Activated T-cell treated with anti-CD3 and anti-CD28 coated beads, Interleukin-2, amount 50 U/mL, for 24 hours (primary cell): ENCODE measurements around the gene RALGPS2.

Experiments used
- DNase-seq: peaks from one replicate; pipeline ENCODE4 v3.0.0-alpha.2; 2020
- H3K27ac Mint-ChIP-seq: 2 replicates; pipeline ENCODE4 v1.8.0; 2020; ENCODE audit warnings: mild to moderate bottlenecking, mixed read lengths
- H3K27me3 Mint-ChIP-seq: 2 replicates; pipeline ENCODE4 v1.8.0; 2020; ENCODE audit warnings: mixed read lengths
- H3K36me3 Mint-ChIP-seq: 2 replicates; pipeline ENCODE4 v1.8.0; 2020; ENCODE audit warnings: low read depth, mixed read lengths
- H3K4me1 Mint-ChIP-seq: 2 replicates; pipeline ENCODE4 v1.8.0; 2020; ENCODE audit warnings: low read depth, mixed read lengths
- H3K4me3 Mint-ChIP-seq: 2 replicates; pipeline ENCODE4 v1.8.0; 2020; ENCODE audit warnings: mild to moderate bottlenecking, moderate library complexity, mixed read lengths
- H3K9me3 Mint-ChIP-seq: 2 replicates; pipeline ENCODE4 v1.8.0; 2020; ENCODE audit warnings: mixed read lengths

RALGPS2 gene

DNA sequence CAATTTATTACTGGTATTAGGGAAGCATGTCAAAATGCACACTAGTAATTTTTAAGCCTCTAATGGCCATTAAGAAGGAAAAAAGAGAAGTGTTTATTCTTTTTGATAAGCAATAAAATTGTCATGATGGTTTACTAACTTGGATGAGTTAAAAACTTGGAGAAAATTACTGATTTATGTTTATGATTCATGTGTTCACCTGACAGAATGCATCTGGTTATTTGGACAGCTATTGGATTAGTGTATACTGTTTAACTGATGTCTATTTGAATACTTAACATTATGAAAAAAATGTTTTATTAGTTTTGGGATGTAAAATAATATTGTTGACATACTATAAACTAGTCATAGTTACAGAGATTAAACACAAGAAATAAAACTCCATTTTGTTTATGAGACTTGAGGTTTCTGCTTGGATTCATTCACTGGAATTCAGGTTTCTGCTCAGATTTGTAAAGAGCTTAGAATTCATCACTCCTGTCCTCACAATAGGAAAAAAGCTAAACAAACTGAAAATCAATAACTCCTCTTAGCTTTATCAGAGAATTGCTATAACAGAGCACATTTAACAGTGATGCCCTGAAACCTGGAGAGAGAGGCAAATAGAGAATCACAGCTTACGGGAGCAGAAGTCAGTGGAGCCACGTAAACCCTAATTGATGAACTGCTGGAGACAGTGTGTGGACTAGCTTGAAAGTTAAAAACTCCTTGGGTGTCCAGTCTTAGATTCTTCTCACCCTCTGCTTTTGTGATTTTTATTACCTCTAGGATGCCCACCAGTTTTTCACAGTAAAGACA is 56.7 kb downstream of the RALGPS2 start:
- no peaks in the 10 kb centered on the region for H3K27me3 Mint-ChIP-seq
- H3K4me1 Mint-ChIP-seq, result peaks cover 25% of the 10 kb centered on the region
- no peak overlapping the region for H3K4me3 Mint-ChIP-seq

GRCh38 chr1:178784131-178784536 is 59.1 kb downstream of the RALGPS2 start:
- Mint-ChIP-seq H3K27me3 (no peaks in the 10 kb centered on the region), H3K27ac (peak overlapping the region; percentile 42), H3K4me3 (peak overlapping the region; percentile 33), H3K4me1 (peaks cover 25% of the 10 kb centered on the region), H3K9me3 (no peaks in the 10 kb centered on the region), H3K36me3 (peaks cover 8% of the 10 kb centered on the region)
- DNase-seq, result no peak

More for the DNA sequence above, 56.7 kb downstream of the RALGPS2 start:
- Mint-ChIP-seq H3K36me3 (peaks cover 11% of the 10 kb centered on the region), H3K9me3 (no peaks in the 10 kb centered on the region), H3K27ac (no peak overlapping the region)
- no peak for DNase-seq

GRCh38 chr1:178792394-178792793 is 67.3 kb downstream of the RALGPS2 start:
- no peaks in the 10 kb centered on the region for H3K4me1 Mint-ChIP-seq
- no peak for DNase-seq
- H3K27me3 Mint-ChIP-seq, result no peaks in the 10 kb centered on the region
- peaks cover 5% of the 10 kb centered on the region for H3K36me3 Mint-ChIP-seq
- no peaks in the 10 kb centered on the region for H3K9me3 Mint-ChIP-seq
- no peak overlapping the region for H3K27ac Mint-ChIP-seq
- H3K4me3 Mint-ChIP-seq, result no peak overlapping the region

GRCh38 chr1:178796013-178796412 is 71.0 kb downstream of the RALGPS2 start:
- H3K27ac Mint-ChIP-seq, result no peak overlapping the region

DNA sequence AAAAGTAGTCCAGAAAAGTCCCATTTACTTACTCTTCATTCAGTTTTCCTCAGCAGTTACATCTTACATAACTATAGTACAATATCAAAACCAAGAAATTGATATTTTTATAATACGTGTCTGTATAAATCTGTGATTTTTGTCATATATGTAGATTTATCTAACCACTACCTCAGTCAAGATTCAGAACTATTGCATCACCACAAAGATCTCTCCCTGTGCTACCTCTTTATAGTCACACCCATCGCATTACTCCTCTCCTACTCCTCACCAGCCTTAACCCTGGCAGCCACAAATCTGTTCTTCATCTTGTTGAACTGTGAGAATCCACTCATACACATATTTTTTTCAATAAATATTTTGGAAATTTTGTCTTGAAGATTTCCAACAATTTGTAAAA is 72.5 kb downstream of the RALGPS2 start:
- Mint-ChIP-seq H3K4me1 (no peaks in the 10 kb centered on the region), H3K27me3 (no peaks in the 10 kb centered on the region), H3K9me3 (peaks cover 6% of the 10 kb centered on the region), H3K27ac (no peak overlapping the region), H3K36me3 (peaks cover 20% of the 10 kb centered on the region), H3K4me3 (no peak overlapping the region)
- no peak for DNase-seq

More at GRCh38 chr1:178796013-178796412, 71.0 kb downstream of the RALGPS2 start:
- Mint-ChIP-seq H3K36me3 (peaks cover 20% of the 10 kb centered on the region), H3K4me3 (no peak overlapping the region), H3K9me3 (peaks cover 6% of the 10 kb centered on the region), H3K27me3 (no peaks in the 10 kb centered on the region), H3K4me1 (no peaks in the 10 kb centered on the region)
- DNase-seq, result no peak

DNA sequence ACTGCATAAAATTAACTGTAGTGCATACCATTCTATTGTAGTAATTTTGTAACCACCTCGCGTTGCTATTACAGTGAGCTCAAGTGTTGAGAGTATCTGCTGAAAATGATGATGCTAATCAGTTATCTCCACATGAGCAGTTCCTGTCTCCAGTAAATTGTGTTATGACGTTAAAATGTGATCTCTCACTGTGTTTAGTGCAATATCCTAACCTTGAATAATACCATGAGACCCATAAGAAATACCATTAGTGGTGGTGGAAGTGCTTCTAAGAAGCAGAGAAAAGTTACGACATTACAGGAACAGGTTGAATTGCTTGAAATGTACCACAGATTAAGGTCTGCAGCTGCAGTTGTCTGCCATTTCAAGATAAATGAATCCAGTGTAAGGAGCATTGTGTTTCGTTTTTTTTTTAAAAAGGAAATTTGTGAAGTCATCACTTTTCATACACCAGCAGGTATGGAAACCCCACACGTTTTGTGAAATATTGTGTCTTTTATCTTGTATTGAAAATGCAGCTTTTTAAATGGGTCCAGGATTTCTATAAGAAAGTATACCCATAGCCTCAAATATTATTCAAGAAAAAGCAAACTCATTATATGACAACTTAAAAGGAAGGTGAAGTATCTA is 73.3 kb downstream of the RALGPS2 start:
- Mint-ChIP-seq H3K27me3 (no peaks in the 10 kb centered on the region), H3K4me1 (no peaks in the 10 kb centered on the region), H3K9me3 (peaks cover 6% of the 10 kb centered on the region), H3K27ac (no peak overlapping the region), H3K4me3 (no peak overlapping the region), H3K36me3 (peaks cover 20% of the 10 kb centered on the region)
- no peak for DNase-seq

GRCh38 chr1:178802873-178803272 is 77.8 kb downstream of the RALGPS2 start:
- Mint-ChIP-seq H3K36me3 (peaks cover 13% of the 10 kb centered on the region), H3K27ac (no peak overlapping the region), H3K27me3 (no peaks in the 10 kb centered on the region), H3K4me3 (no peak overlapping the region), H3K9me3 (peaks cover 8% of the 10 kb centered on the region), H3K4me1 (no peaks in the 10 kb centered on the region)
- DNase-seq, result no peak

DNA sequence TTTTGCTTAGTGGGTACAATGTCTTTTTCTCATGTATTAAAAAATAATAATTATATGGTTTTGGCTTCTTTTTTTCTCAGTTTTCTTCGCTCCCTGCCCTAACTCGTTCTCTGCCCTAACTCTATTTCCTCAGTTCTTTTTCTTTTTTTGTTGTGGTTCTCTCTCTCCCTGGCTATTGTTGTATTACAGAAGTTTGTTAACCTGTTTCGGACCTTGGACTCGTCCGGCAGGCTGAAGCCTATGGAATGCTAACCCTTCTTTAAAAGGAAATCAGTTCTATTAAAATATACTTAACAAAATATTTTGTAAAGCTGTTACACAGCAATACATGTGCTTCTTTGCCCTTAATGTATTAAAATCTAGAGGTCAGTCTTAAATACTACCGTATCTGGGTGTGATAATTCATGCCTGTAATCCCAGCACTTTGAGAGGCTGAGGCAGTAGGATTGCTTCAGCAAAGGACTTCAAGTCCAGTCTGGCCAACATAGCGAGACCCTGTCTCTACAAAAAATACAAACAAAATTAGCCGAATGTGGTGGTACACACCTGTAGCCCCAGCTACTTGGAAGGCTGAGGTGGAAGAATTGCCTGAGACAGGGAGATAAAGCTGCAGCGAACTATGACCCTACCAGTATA is 81.7 kb downstream of the RALGPS2 start:
- DNase-seq, result no peak
- Mint-ChIP-seq H3K4me3 (no peak overlapping the region), H3K27me3 (no peaks in the 10 kb centered on the region), H3K36me3 (peaks cover 4% of the 10 kb centered on the region), H3K9me3 (peaks cover 4% of the 10 kb centered on the region), H3K4me1 (no peaks in the 10 kb centered on the region), H3K27ac (no peak overlapping the region)

- Mint-ChIP-seq H3K4me3 (no peak overlapping the region), H3K36me3 (peaks cover 7% of the 10 kb centered on the region), H3K27ac (no peak overlapping the region), H3K4me1 (no peaks in the 10 kb centered on the region), H3K9me3 (peaks cover 4% of the 10 kb centered on the region), H3K27me3 (no peaks in the 10 kb centered on the region)
- DNase-seq, result no peak
Measured at GRCh38 chr1:178808529-178808928, 83.5 kb downstream of the RALGPS2 start.

DNA sequence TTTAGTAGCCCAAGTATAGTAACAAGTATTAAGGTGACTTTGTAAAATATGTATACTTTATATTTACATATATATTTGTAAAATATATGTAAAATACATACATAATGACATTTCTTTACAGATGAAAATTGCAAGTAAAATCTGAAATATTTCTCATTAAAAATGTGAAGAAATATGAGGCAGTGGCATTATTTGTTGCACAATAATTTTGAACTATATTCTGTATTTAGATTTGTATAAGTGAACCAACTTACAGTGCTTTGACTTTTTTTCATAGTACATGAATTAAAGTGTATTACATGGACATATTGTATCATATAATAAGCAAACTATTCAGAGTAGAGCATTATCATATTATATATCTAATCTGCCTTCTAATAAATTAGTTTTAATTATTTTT is 85.5 kb downstream of the RALGPS2 start:
- no peak for DNase-seq
- Mint-ChIP-seq H3K36me3 (peaks cover 18% of the 10 kb centered on the region), H3K27ac (no peak overlapping the region), H3K27me3 (no peaks in the 10 kb centered on the region), H3K9me3 (no peaks in the 10 kb centered on the region), H3K4me3 (no peak overlapping the region), H3K4me1 (no peaks in the 10 kb centered on the region)

GRCh38 chr1:178818416-178818815 is 93.4 kb downstream of the RALGPS2 start:
- no peak overlapping the region for H3K4me3 Mint-ChIP-seq
- peaks cover 10% of the 10 kb centered on the region for H3K4me1 Mint-ChIP-seq
- no peak for DNase-seq
- no peak overlapping the region for H3K27ac Mint-ChIP-seq
- no peaks in the 10 kb centered on the region for H3K27me3 Mint-ChIP-seq
- no peaks in the 10 kb centered on the region for H3K9me3 Mint-ChIP-seq
- H3K36me3 Mint-ChIP-seq, result peaks cover 23% of the 10 kb centered on the region

DNA sequence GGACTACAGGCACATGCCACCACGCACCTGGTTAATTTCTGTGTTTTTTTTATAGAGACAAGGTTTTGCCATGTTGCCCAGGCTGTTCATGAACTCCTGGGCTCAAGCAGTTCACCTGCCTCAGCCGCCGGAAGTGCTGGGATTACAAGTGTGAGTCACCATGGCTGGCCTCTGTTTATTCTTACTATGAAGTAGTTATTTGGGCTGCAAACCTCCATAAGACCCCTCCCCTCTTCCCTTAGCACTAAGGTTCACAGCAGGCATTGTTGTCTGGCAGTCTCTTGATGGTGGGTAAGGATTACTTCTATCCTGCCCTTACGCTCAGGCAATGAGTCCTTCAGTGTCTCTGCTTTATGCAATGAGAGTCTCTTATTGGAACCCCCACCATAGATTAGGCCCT is 94.1 kb downstream of the RALGPS2 start:
- DNase-seq, result no peak
- Mint-ChIP-seq H3K4me3 (no peak overlapping the region), H3K27me3 (no peaks in the 10 kb centered on the region), H3K36me3 (peaks cover 22% of the 10 kb centered on the region), H3K27ac (no peak overlapping the region), H3K9me3 (no peaks in the 10 kb centered on the region), H3K4me1 (peaks cover 10% of the 10 kb centered on the region)

- H3K4me3 Mint-ChIP-seq, result no peak overlapping the region
- H3K9me3 Mint-ChIP-seq, result no peaks in the 10 kb centered on the region
- peaks cover 18% of the 10 kb centered on the region for H3K4me1 Mint-ChIP-seq
- no peak for DNase-seq
- peaks cover 14% of the 10 kb centered on the region for H3K36me3 Mint-ChIP-seq
- H3K27ac Mint-ChIP-seq, result peak overlapping the region; percentile 77
- no peaks in the 10 kb centered on the region for H3K27me3 Mint-ChIP-seq
Measured at GRCh38 chr1:178821134-178821866, 96.3 kb downstream of the RALGPS2 start.

GRCh38 chr1:178825167-178825566 is 100.1 kb downstream of the RALGPS2 start:
- H3K4me1 Mint-ChIP-seq, result peaks cover 18% of the 10 kb centered on the region

More at GRCh38 chr1:178825167-178825566, 100.1 kb downstream of the RALGPS2 start:
- H3K36me3 Mint-ChIP-seq, result peaks cover 16% of the 10 kb centered on the region
- H3K9me3 Mint-ChIP-seq, result no peaks in the 10 kb centered on the region
- H3K27ac Mint-ChIP-seq, result no peak overlapping the region
- no peaks in the 10 kb centered on the region for H3K27me3 Mint-ChIP-seq
- no peak overlapping the region for H3K4me3 Mint-ChIP-seq
- no peak for DNase-seq
